GM10266 (cell line): Measurements from ENCODE around the gene VRK3.
"Not testable (repeated sequence)": the region's sequence is repeated elsewhere in the genome, so short reads cannot be mapped to it uniquely, and the experiment has no call there.

Experiments used
- DNase-seq: peaks from one replicate; pipeline ENCODE4 v3.0.0; 2012; ENCODE audit errors: extremely low spot score
- CTCF ChIP-seq: IDR thresholded peaks from 2 replicates; pipeline ENCODE4 v1.5.1; 2012; ENCODE audit warnings: mild to moderate bottlenecking, low read depth; ENCODE audit not compliant: control insufficient read depth, insufficient read depth; ENCODE audit errors: missing control alignments

The VRK3 gene

GRCh38 chr19:50058425-50058824, 33.3 kb upstream of the VRK3 start:
- no peak for DNase-seq
- no peak for TF ChIP-seq CTCF

GRCh38 chr19:50053119-50053518, 27.9 kb upstream of the VRK3 start:
- no peak for DNase-seq
- no peak for TF ChIP-seq CTCF

- DNase-seq, result no peak
- TF ChIP-seq CTCF, result no peak
Observed at GRCh38 chr19:50051964-50052363, 26.8 kb upstream of the VRK3 start.

- not testable (repeated sequence) for DNase-seq
Observed at GRCh38 chr19:50051228-50051895, 26.2 kb upstream of the VRK3 start.

GRCh38 chr19:50050406-50051227, 25.4 kb upstream of the VRK3 start:
- peak; percentile 74 for DNase-seq
- TF ChIP-seq CTCF, result no peak

GRCh38 chr19:50047671-50048070, 22.5 kb upstream of the VRK3 start:
- DNase-seq, result no peak
- no peak for TF ChIP-seq CTCF

GRCh38 chr19:50046649-50047503, 21.7 kb upstream of the VRK3 start:
- peak; percentile 45 for TF ChIP-seq CTCF
- DNase-seq, result no peak
